GM10266 (cell line): ENCODE data around the gene ENDOD1.

ENCODE experiments used
- DNase-seq: peaks from one replicate; pipeline ENCODE4 v3.0.0; 2012; ENCODE audit errors: extremely low spot score
- TF ChIP-seq, protein P1 (sequence below): IDR thresholded peaks from 2 replicates; pipeline ENCODE4 v1.5.1; 2012; ENCODE audit warnings: mild to moderate bottlenecking, low read depth; ENCODE audit not compliant: control insufficient read depth, insufficient read depth; ENCODE audit errors: missing control alignments

ENDOD1 gene

DNA sequence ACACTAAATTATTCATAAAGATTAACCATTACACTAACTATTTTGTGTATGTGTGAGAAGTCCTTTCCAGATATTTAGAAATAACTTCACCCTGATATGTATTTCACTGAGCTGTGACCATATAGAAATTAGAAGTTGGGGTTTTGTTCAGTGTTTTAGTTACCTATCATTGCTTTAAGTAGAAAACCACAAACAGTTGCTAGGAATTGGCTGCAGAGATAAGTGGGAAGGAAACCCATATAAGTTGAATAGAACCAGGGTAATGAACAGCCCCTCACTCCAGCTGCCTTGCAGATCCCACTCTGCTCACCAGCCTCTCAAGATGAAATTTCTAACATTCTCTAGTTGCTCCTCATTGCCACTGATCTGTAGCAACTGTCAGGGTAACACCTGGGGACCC, 12.7 kb upstream of the ENDOD1 start:
- no peak for DNase-seq

DNA sequence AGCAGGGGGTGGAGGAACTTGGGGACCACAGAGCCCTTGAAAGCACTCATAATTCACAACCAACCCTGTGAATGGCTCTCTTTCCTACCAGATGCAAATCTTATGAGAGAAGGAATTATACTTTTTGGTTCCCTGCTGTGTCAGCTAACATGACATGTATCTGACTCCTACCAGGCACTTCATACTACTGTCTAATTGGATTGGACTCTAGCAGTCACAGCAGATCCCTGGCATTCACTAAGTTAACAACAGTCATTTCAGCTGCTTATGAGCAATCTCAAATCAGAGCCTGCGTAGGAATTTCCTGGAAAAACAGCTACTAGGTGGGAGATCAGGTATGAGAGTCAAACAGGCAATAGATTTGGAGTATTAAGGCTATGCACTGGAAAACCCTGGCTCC, 11.1 kb upstream of the ENDOD1 start:
- TF ChIP-seq, protein P1, sequence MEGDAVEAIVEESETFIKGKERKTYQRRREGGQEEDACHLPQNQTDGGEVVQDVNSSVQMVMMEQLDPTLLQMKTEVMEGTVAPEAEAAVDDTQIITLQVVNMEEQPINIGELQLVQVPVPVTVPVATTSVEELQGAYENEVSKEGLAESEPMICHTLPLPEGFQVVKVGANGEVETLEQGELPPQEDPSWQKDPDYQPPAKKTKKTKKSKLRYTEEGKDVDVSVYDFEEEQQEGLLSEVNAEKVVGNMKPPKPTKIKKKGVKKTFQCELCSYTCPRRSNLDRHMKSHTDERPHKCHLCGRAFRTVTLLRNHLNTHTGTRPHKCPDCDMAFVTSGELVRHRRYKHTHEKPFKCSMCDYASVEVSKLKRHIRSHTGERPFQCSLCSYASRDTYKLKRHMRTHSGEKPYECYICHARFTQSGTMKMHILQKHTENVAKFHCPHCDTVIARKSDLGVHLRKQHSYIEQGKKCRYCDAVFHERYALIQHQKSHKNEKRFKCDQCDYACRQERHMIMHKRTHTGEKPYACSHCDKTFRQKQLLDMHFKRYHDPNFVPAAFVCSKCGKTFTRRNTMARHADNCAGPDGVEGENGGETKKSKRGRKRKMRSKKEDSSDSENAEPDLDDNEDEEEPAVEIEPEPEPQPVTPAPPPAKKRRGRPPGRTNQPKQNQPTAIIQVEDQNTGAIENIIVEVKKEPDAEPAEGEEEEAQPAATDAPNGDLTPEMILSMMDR: no peak
- no peak for DNase-seq

More for the DNA sequence above, 12.7 kb upstream of the ENDOD1 start:
- TF ChIP-seq, protein P1: no peak

DNA sequence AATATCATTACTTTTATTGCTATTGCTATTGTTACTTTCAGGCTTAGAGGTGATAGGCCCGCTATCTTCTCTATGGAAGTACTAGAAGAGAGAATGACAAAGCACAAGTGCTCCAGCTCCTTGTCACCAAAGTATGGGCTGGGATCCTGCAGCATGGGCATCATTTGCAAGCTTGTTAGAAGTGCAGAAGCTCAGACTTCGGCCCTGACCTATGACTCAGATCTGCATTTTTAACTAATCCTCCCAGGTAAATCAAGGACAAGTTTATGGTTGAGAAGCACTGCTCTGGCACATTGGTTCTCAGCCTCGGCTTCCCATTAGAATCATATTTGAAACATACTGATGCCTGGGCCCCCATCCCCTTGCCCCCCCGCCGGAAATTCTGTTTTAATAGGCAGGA, 8.6 kb upstream of the ENDOD1 start:
- TF ChIP-seq, protein P1: no peak

DNA sequence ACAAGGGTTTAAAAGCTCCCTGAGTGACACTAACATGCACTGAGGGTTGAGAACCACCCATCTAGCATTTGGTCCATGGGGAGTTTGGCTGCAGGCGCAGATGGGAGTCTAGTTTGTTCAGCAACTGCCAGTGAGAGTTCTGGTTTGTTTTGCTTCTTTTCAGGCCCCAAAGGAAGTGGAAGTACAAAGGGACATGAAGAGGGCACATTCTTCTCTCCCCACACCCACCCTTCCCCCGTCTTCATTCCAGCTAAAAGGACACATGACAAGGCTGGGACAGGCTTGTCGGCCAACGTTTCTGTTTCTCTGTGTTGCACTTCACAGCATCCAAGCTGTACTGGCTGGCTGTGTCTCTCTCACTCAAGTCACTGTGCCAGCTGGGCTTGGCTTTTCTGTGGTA, 8.2 kb upstream of the ENDOD1 start:
- no peak for DNase-seq
- TF ChIP-seq, protein P1: no peak

More for the DNA sequence above, 8.6 kb upstream of the ENDOD1 start:
- DNase-seq: no peak

DNA sequence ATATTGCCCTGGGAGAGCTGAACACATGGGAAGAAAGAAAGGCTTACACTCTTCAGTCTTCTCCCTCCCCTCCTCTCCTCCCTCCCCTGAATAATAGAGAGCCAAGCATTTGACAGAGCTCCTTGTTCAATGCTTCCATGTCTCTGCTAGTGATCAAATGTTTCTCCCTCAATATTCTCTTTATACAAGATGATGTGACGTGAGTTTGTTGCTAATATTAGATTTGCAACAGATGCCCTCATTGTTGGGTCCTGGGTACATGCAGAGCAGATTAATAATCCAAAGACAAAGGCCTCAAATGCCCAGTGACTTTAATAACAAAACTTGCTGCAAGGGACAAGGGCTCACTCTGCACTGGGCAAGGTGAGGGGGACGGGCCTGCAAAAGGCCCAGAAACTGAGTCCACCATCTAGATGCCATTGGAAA, 7.1 kb upstream of the ENDOD1 start:
- no peak for DNase-seq
- TF ChIP-seq, protein P1: no peak

DNA sequence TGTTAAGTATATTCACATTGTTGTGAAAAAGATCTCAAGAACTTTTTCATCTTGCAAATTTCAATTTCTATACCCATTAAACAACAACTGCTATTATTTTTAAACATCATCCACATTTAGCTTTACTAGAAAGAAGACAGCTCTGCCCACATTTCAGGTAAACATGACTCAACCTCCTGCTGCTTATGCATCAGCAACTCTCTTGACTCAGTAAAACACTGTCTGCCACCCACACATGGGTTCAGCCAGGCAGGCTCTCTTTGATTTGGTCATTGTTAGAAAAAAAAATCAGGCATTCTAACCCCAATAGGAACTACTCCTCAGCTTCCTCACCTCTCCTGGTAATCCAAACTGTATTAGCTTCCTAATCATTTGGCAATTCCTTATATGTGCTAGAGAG, 5.1 kb upstream of the ENDOD1 start:
- DNase-seq: peak; percentile 37
- TF ChIP-seq, protein P1: no peak

DNA sequence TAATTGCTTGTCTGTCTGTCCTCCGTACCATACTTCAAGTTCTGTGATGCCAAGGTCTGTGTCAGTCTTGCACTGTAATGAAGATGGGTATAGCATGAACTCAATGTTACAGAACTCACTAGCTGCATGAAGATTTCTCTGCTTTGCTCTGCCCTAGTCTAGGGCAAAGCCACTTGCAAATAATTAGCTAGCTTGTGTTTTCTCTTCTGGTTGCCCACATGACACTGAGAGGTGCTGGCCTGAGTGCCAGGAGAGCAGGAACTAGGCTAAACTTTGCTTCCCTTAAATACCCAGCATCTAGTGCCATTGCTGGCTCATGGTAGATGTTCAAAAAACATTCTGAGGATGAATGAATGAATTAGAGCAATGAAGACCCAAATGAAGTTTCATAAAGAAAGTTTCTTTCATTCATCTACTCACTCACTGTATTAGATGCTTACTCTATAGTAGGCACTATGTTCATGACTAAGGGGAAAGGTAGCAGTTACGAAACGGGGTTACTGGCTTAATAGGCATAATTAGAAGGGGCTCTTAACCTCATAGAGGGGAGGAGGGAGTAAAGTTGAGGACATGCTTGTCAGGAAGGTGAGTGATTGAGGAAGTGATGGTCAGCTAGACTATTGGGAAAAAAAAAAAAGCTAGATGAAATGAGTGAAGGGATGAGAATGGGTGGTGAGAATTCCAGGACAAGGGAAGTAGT, 4.4 kb upstream of the ENDOD1 start:
- TF ChIP-seq, protein P1: no peak
- DNase-seq: no peak
